GM12892 (cell line): ENCODE results near the gene FTCD.
"Not testable (repeated sequence)": the region's sequence is repeated elsewhere in the genome, so short reads cannot be mapped to it uniquely, and the experiment has no call there.

ENCODE experiments used
- POLR2A ChIP-seq: IDR thresholded peaks from 2 replicates; pipeline ENCODE4 v1.6.1; 2011; ENCODE audit warnings: low read depth, low read length, control low read depth
- POLR2AphosphoS5 ChIP-seq: IDR thresholded peaks from 2 replicates; pipeline ENCODE4 v1.6.1; 2011; ENCODE audit warnings: low read depth, low read length, control low read depth

- TF ChIP-seq POLR2A, POLR2AphosphoS5: not testable (repeated sequence)
Observed at GRCh38 chr21:46200877-46201803, 45.8 kb upstream of the FTCD start.
